Measurements from ENCODE around the gene SPDYE2B.
"Not testable (repeated sequence)": the region's sequence is repeated elsewhere in the genome, so short reads cannot be mapped to it uniquely, and the experiment has no call there.

GRCh38 chr7:102667523-102667922 lies 17.4 kb downstream of the SPDYE2B start:
- TF ChIP-seq RB1 (IDR thresholded peaks at IDR 0.05; ENCODE audit: low read depth); MAZ (CRISPR knock-in tag; conservative IDR thresholded peaks at IDR 0.05 in 1 of 2, IDR thresholded peaks at IDR 0.05 in 1 of 2); TBP (optimal IDR thresholded peaks at IDR 0.05; ENCODE audit: low read depth, low read length); STAT5B (CRISPR knock-in tag; IDR thresholded peaks at IDR 0.05); FOXA1 (IDR thresholded peaks at IDR 0.05; ENCODE audit: borderline replicate concordance); TEAD2 (tag; IDR thresholded peaks at IDR 0.05); HDGF (IDR thresholded peaks at IDR 0.05); TAF1 (IDR thresholded peaks at IDR 0.05; ENCODE audit: control insufficient read depth, extremely low read depth, insufficient read depth, low read length, severe bottlenecking); MAX (CRISPR knock-in tag; IDR thresholded peaks at IDR 0.05): not testable (repeated sequence)
